Activated naive CD4-positive, alpha-beta T cell (primary cell): ENCODE measurements around the gene STMN3.
"Not testable (repeated sequence)": the region's sequence is repeated elsewhere in the genome, so short reads cannot be mapped to it uniquely, and the experiment has no call there.

Experiments
- DNase-seq, 4 experiments: peaks; one replicate each; lab custom pipeline; 2025; lab: John Stamatoyannopoulos, UW

STMN3 gene

GRCh38 chr20:63635431-63636141, 17.6 kb downstream of the STMN3 start:
- DNase-seq: peak in 2 of 4 experiments; percentile 62 to 67

DNA sequence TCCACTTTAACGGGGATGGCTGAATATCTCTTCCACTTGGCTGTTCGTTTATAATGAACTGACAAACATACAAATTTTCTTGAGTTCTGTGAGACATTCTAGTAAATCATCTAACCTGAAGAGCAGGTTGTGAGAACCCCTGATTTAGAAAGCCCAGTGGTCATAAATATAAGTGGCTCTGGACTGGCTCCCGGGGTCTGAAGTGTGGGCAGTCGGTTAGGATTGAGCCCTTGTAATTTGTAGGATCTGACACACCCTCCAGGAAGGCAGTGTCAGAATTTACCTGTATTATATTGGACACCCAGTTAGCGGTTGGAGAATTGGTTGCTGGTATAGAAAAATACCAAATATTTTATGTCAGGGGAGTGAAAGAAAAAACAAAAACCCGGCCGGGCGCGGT, 19.5 kb downstream of the STMN3 start:
- no peak for DNase-seq

GRCh38 chr20:63631426-63631825, 21.8 kb downstream of the STMN3 start:
- DNase-seq: not testable (repeated sequence)

GRCh38 chr20:63630956-63631355, 22.3 kb downstream of the STMN3 start:
- DNase-seq: not testable (repeated sequence)

- peak; percentile 26 to 50 (median 30) for DNase-seq
These were observed 24.8 kb downstream of the STMN3 start for GRCh38 chr20:63628246-63628975.

GRCh38 chr20:63627751-63628245, 25.4 kb downstream of the STMN3 start:
- no peak for DNase-seq

DNA sequence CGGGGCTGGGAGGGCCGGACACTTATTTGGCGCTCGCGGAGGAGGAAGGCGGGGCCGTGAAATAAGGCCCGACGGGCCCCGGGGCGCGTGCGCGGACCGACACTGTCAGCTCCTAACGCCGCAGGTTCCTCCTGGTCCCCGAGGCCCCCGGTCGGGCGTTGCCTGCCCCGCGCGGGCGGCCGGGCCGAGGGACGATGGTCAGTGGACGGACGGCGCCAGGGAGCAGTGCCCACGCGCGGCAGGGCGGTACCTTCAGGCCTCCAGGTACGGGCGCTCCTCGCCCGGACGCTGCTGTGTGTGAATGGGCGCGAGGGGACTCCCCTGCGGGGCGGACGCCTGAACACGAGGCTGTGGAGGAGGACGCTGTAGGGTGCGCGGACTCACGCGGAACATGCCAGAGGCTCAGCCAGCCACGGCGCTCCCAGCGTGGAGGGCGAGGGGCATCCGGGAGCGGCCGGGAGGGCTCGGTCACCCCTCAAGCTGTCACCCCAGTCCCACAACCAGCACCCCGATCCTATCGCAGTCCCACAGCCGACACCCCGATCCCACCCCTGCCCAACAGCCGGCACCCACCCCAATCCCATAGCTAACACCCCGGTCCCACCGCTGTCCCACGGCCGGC, 26.0 kb downstream of the STMN3 start:
- peak; percentile 82 to 94 (median 87) for DNase-seq

GRCh38 chr20:63626424-63627128, 26.6 kb downstream of the STMN3 start, which contains the start of gene GMEB2:
TSS of gene GMEB2 (minus strand) at chr20:63627101. CDS start at chr20:63619397, 7,704 bp downstream.
- DNase-seq: peak in 3 of 4 experiments; percentile 73 to 84 (median 75)

GRCh38 chr20:63625771-63626423, 27.3 kb downstream of the STMN3 start:
- DNase-seq: peak in 1 of 4 experiments; percentile 39

DNA sequence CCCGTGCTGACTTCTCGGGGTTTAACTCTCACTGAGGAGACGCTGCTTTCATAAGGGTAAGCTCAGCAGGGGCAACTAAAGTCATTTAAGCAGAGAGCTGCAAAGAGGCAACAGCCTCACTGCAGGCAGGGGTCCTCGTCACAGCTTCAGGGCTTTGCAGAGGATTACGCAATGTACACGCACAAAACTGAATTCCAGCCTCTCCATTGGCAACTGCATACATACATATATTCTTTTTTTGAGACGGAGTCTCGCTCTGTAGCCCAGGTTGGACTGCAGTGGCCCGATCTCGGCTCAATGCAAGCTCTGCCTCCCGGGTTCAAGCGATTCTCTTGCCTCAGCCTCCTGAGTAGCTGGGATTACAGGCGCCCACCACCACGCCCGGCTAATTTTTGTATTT, 28.7 kb downstream of the STMN3 start:
- no peak for DNase-seq

DNA sequence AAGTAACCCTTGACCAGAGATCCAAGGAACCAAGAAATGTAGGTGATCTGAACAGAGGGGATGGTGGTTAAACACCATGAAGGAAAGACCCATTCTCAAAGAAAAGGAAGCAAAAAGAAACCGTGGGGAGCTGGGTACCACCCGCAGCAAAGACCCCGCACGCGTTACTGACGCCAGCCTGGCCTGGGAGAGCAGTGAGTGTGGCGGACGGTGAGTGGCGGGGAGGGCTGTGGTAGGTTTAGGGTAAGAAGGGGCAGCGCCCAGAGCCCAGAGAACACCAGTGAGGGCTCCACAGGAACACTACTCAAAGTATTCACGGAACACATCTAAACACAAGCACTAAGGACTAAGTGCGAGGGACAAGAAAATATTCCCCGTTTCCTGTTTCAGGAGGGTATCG, 30.5 kb downstream of the STMN3 start:
- DNase-seq: no peak

DNA sequence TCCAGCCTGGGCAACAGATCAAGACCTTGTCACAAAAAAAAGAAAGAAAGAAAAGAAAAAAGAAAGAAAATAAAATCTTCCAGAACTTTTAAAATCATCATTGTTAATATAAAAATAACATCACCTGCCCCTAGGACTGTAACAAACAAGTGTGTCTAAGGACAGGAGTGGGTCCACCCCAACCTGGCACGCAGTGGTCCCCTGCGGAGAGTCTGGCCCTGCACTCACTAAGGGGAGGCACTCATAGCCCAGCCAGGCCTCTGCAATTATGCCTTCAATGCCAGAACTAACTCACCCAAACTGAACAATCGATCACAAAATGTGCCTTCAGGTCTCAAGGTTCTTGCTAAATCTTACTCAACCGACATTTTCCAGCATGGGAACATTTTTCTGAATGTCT, 31.1 kb downstream of the STMN3 start:
- DNase-seq: no peak

DNA sequence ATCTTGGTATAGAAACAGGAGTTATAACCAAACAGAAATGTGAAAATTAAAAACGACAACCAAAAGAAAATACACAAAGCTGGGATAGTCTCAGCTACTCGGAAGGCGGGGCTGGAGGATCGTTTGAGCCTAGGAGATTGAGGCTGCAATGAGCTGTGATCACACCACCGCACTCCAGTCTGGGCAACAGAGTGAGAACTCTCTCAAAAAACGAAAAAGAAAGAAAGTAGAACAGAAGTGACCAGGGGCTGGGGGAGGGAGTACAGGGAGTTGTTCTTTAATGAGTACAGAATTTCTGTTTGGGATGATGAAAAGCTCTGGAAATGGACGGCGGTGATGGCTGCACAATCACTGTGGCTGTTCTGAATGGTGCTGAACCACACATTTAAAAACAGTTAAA, 32.2 kb downstream of the STMN3 start:
- DNase-seq: no peak

DNA sequence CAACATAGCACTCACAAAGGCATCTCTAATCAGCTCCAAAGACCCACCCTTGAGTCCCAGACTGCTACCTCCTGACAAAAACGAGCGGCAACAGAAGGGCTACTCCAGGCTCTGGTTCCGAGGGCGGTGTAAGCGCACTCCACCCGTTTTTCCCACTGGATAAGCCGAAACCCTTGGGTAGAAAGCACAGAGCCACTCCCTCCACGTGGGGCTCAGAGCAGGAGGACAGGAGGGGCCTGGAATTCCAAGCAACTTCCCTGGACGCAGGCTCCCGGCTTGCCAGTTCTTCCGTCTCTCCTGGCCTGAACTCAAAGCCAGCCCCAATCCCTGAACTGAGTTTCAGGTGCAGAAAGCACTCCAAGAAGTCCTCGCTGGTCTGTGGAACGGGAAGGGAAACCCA, 33.7 kb downstream of the STMN3 start:
- no peak for DNase-seq

GRCh38 chr20:63619086-63619485, 34.1 kb downstream of the STMN3 start:
- DNase-seq: no peak

DNA sequence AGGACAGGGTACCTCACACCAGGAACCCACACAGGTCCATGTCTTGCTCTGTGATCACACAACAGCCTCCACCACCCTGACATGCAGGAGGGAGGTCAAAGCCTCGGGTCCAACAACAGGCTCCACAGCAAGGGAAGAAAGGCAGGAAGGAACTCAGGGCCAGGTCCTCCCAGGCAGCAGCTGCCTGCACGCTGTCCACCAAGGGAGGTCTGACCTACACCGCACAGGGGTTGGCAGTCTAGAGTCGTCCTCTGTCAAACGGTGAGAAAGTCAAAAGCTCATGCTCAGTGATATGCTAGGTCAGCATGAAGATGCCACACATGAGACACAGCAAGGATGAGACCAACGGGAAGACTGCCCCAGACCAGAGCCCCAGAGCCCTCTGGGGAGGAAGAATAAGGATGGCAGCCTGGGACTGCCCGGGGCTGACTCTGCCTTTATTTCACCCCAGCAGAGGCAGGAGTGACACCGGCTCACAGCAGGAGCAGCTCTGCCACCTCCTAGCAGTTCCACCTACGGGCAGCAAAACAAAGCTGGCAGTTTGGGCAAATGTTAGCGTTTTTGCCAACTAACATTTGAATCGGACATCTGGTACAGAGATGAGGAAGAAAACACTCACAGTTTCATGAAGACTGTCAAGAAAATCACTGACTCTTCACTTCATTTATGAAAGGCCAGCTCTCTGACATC, 34.8 kb downstream of the STMN3 start:
- DNase-seq: no peak

GRCh38 chr20:63617876-63618265, 35.4 kb downstream of the STMN3 start:
- no peak for DNase-seq

GRCh38 chr20:63617092-63617875, 35.9 kb downstream of the STMN3 start:
- no peak for DNase-seq

- not testable (repeated sequence) for DNase-seq
These were observed 39.2 kb downstream of the STMN3 start for GRCh38 chr20:63613863-63614594.
